ENCODE data around the gene NUDT16L1.

- TF ChIP-seq EZH2phosphoT487 (IDR thresholded peaks at IDR 0.05; ENCODE audit: borderline replicate concordance, low read depth, low read length) (no peak), CTCF (conservative IDR thresholded peaks at IDR 0.05; ENCODE audit: low read length) (no peak)
Observed at GRCh38 chr16:4704491-4704890, 11.1 kb downstream of the NUDT16L1 start.
